GM20000 (cell line): Measurements from ENCODE around the gene MYO18B.

ENCODE experiments used
- DNase-seq: peaks from one replicate; pipeline ENCODE4 v3.0.0; 2012; ENCODE audit warnings: low spot score
- TF ChIP-seq, protein P1 (sequence below): IDR thresholded peaks from 2 replicates; pipeline ENCODE4 v1.5.1; 2012; ENCODE audit warnings: mild to moderate bottlenecking, control low read depth; ENCODE audit errors: extremely low read depth, missing control alignments

Gene MYO18B

DNA sequence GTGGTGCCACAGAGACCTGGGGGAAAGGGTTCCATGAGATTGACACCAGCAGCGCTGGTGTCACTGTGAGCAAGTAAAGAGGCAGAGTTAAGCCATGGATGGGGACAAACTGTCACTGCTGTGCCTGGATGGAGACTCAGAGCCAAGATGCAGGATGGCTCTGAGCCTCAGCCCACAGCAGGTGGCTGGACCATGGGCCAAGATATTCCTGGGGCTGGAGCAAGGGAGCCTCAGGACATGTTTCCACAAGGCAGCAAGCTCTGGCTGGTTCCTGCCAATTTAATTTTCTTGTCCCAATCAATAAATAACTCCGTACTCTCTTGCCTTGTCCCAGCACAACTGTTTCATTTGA lies 23.0 kb downstream of the MYO18B start:
- no peak for DNase-seq
- TF ChIP-seq, protein P1, sequence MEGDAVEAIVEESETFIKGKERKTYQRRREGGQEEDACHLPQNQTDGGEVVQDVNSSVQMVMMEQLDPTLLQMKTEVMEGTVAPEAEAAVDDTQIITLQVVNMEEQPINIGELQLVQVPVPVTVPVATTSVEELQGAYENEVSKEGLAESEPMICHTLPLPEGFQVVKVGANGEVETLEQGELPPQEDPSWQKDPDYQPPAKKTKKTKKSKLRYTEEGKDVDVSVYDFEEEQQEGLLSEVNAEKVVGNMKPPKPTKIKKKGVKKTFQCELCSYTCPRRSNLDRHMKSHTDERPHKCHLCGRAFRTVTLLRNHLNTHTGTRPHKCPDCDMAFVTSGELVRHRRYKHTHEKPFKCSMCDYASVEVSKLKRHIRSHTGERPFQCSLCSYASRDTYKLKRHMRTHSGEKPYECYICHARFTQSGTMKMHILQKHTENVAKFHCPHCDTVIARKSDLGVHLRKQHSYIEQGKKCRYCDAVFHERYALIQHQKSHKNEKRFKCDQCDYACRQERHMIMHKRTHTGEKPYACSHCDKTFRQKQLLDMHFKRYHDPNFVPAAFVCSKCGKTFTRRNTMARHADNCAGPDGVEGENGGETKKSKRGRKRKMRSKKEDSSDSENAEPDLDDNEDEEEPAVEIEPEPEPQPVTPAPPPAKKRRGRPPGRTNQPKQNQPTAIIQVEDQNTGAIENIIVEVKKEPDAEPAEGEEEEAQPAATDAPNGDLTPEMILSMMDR, result no peak

DNA sequence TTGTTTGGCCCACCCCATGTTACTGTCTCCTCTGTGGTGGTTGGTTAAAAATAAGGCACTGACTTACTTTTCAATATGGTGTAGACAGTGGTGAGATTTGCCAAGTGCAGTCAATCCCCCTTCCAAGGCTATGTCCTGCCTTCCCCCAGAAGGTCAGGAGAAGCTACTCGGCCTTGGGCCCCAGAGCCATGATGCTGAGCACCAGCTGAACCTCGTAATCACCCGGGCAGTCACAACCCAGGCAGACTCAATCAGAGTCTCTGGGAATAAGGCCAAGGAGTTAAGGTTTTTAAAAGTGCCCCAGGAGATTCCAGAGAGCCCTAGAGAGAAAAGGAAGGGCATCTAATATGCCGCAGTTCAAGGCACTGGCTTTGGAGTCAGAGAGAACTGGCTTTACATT lies 23.8 kb downstream of the MYO18B start:
- DNase-seq, result no peak
- TF ChIP-seq, protein P1, result no peak

DNA sequence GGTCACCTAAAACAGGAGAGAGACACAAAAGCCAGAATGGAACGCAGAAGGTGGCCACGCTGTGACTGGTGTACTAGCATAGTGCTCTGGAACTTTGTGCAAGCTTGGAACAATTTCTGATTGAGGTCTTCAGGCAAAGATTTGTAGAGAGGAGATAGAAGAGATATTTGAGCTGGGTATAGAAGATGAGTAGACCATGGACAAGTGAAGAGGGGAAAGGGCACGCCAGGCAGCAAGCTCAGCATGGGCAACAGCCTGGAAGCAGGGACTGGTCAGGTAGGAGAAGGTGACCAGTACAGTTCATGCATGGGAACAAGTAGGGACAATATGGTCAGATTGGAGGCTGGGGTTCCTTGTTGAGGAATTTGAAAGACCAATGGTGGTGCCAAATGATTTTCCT lies 24.4 kb downstream of the MYO18B start:
- TF ChIP-seq, protein P1, result no peak
- no peak for DNase-seq

DNA sequence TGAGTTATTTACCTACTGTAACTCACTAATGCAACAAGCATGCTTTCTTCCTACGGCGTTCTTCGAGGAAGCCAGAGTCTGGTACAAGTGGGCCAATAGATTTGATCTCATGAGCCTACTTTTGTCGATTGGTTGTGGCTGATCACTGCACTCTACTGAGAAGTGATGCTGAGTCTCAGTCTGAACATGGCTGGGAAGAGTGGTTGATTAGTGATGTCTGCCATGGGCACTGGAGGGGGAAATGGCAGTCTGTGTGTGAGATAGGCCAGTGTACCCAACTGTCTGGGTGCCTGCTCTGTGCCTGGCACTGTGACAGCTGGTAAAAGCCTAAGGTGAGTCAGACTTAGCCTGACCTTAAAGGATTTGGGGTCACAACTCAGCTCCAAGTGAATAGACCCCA lies 28.3 kb downstream of the MYO18B start:
- no peak for DNase-seq
- TF ChIP-seq, protein P1, result no peak

DNA sequence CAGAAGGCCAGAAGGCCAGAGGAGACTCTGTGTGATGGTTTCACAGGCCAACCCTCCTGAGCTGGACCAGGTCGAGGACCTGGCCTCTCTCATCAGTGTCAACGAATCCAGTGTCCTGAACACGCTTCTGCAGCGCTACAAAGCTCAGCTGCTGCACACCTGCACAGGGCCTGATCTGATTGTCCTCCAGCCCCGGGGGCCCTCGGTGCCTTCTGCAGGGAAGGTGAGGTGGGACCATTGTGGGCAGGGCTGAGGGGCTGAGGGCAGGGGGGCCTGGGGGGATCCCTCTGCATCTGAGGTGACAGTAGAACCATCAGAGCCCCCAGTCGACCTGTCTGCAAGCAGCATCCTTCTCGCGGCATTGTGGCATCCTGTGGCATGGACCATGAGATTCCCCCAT lies 30.3 kb downstream of the MYO18B start:
- no peak for DNase-seq
- TF ChIP-seq, protein P1, result no peak

DNA sequence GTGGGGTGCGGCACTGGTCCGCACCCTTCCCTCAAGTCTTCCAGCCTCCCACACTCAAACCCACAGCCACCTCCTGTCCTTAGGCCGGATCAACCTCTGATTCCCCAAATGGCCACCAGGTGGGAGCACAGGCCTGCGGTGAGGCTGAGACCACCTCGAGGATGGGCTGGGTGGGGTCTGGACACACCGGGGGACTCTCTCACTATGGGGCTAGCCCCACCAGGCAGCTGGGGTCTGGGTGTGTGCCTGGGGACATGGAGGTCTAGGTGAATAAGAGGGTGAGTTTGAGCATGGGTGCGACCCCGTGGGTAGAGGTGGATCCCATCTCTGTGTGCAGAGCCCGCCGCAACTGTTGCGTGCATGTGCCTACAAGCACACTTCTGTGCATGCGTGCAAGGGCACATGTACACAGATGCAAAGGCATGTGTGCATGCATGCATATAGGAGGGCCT lies 32.6 kb downstream of the MYO18B start:
- peak; percentile 31 for DNase-seq
- TF ChIP-seq, protein P1, result peak; percentile 24

DNA sequence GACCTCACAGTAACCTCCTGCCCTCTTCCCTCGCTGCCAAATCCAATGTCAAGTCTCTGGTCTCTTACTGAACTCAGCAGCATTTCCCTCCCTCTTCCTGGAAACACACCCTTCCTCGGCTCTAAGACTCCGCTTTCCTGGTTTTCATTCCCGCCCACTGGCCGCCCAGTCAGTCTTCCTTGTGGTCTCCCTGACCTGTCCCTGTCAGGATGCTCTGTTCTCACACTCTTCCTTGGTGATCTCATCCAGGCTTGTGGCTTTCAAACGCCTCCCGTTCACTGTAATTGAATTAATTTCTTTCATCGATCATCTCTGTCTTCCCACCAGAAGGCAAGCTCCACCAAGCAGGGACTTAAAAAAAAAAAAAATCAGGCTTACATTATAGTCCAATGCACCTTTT lies 33.5 kb downstream of the MYO18B start:
- no peak for DNase-seq
- TF ChIP-seq, protein P1, result no peak
